Fibroblast of the aortic adventitia (primary cell): ENCODE data around the gene AHNAK. TPM values are rescaled to one million over a fixed set of nuclear protein-coding genes. Genes with fewer than 3 reads are reported as not detected.

Experiments
- DNase-seq: peaks from one replicate; pipeline ENCODE4 v3.0.0-alpha.2; 2010; ENCODE audit warnings: low read depth
- H3K4me3 ChIP-seq: 2 replicates; pipeline ENCODE4 v1.5.1; 2011; ENCODE audit warnings: low read depth, mild to moderate bottlenecking, control low read depth, low read length, moderate library complexity
- total RNA-seq: library from RNA; depleted of rRNA; stranded (reverse); fragments of >200 nt; gene quantifications from 2 replicates; pipeline ENCODE4 v1.2.3, GENCODE V29; 2012; ENCODE audit warnings: low replicate concordance
- TF ChIP-seq, protein P1 (sequence below): IDR thresholded peaks from 2 replicates; pipeline ENCODE4 v1.5.1; 2011; ENCODE audit warnings: mild to moderate bottlenecking, low read length, control low read depth, inconsistent platforms; ENCODE audit not compliant: insufficient read depth

The AHNAK gene, protein sequence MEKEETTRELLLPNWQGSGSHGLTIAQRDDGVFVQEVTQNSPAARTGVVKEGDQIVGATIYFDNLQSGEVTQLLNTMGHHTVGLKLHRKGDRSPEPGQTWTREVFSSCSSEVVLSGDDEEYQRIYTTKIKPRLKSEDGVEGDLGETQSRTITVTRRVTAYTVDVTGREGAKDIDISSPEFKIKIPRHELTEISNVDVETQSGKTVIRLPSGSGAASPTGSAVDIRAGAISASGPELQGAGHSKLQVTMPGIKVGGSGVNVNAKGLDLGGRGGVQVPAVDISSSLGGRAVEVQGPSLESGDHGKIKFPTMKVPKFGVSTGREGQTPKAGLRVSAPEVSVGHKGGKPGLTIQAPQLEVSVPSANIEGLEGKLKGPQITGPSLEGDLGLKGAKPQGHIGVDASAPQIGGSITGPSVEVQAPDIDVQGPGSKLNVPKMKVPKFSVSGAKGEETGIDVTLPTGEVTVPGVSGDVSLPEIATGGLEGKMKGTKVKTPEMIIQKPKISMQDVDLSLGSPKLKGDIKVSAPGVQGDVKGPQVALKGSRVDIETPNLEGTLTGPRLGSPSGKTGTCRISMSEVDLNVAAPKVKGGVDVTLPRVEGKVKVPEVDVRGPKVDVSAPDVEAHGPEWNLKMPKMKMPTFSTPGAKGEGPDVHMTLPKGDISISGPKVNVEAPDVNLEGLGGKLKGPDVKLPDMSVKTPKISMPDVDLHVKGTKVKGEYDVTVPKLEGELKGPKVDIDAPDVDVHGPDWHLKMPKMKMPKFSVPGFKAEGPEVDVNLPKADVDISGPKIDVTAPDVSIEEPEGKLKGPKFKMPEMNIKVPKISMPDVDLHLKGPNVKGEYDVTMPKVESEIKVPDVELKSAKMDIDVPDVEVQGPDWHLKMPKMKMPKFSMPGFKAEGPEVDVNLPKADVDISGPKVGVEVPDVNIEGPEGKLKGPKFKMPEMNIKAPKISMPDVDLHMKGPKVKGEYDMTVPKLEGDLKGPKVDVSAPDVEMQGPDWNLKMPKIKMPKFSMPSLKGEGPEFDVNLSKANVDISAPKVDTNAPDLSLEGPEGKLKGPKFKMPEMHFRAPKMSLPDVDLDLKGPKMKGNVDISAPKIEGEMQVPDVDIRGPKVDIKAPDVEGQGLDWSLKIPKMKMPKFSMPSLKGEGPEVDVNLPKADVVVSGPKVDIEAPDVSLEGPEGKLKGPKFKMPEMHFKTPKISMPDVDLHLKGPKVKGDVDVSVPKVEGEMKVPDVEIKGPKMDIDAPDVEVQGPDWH (N-terminal part only)
- 737 and 1,851 TPM in 2 replicates for total RNA-seq

DNA sequence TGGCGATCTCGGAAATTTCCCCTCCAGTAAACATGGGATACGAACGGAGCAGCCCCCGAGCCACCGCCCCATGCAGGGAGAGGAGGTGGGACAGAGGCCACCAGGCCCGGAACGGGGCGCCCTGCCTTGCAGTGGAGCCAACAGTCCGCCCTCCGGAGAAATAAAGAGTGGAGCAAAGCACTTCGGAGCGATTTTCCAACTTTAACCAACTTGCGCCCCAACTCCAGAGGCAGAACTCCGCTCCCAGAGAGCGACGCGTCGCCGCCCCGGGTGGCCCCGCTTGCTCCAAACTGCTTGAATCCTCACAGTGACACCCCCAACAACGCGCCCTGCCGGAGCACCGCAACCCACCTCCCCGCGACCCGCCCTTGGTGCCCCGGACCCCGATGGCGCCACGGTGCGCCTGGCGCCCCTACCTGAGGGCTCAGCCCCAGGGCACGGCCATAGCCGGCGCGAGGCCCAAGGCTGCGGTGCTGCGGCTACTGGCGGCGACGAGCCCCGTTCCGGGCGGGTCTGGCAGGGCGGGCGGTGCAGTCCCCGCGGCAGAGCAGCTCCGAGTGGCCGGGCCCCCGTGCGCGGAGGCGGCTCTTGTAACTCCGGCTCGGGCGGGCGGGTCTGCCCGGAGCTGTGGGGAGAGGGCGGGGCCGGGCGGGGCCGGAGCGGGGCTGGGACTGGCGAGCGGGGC, at the start of gene AHNAK:
AHNAK (minus strand) TSS at position 563 of the 685 bp plus-strand sequence. CDS start 10,708 bp downstream, outside the sequence.
- TF ChIP-seq, protein P1, sequence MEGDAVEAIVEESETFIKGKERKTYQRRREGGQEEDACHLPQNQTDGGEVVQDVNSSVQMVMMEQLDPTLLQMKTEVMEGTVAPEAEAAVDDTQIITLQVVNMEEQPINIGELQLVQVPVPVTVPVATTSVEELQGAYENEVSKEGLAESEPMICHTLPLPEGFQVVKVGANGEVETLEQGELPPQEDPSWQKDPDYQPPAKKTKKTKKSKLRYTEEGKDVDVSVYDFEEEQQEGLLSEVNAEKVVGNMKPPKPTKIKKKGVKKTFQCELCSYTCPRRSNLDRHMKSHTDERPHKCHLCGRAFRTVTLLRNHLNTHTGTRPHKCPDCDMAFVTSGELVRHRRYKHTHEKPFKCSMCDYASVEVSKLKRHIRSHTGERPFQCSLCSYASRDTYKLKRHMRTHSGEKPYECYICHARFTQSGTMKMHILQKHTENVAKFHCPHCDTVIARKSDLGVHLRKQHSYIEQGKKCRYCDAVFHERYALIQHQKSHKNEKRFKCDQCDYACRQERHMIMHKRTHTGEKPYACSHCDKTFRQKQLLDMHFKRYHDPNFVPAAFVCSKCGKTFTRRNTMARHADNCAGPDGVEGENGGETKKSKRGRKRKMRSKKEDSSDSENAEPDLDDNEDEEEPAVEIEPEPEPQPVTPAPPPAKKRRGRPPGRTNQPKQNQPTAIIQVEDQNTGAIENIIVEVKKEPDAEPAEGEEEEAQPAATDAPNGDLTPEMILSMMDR = no peak
- DNase-seq = peak; percentile 50
- H3K4me3 ChIP-seq = peak within 1 kb of the TSS; percentile 93

DNA sequence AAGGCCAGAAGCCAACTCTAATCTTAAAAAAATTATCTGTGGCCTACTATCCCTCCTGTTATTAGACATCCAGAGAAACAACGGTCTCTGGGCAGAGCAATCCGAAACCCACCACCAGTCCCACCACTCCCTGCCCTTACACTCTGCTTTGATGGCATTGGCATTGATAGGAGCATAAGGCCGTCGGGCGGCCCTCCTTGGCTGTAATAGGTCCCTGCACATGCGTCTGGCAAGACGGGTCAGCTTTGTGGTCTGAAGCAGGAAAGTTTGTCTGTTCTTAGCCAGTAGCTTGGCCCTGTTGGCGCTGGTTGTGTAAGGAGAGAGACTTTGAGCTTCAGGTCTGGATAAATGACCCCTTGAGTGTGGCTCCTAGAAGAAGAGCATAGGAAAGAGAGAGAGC, 48.5 kb upstream of the AHNAK start:
- no peak overlapping the region for H3K4me3 ChIP-seq
- TF ChIP-seq, protein P1 = no peak
- DNase-seq = no peak

DNA sequence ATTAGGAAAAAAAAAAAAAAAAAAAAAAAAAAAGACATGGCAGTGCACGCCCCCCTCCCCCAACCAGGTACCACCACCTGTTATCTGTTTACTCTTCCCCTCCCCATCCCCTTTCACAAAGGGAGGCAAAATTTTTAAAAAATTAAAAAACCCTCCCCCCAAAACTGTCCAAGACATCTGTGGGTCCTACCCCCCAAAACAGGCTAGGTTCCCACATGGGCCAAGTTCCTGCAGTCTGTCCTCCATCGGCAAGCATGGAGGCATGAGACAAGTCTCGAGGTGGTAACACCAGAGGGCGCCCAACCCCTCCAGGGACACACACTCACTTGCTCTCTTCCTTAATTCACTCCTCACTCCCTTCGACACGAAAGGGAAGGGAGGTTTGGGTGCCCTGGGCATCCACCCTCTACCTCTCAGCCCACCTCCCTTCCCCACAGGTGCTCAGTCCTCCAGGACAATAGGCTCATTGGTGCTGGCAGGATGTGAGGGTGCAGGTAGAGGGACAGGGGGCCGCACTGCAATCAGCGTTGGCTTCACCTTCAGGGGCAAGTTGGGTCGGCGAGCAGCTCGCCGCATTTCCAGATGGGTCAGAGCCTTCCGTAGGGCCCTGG, 46.9 kb upstream of the AHNAK start:
- TF ChIP-seq, protein P1 = peak; percentile 59
- H3K4me3 ChIP-seq = no peak overlapping the region
- peak; percentile 76 for DNase-seq

DNA sequence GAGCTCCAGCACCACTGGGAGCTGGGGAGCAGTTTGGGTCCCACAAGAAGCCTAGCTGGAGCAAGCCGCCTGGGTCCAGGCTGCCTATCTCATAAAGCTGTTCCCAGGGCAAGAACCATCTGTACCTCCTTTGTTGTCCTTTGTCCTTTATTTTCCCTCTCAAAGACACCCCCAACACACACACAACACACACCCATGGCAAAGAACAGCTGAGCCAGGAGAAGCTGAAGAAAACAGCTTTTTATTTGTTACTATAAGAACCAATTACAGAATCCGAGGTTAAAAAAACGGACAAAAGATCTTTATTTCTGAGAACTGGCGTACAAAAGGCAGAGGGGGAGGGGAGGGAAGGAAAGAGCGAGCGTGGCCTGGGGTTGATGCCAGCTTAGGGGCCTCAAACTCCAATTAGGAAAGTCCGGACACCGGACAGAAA, 46.4 kb upstream of the AHNAK start:
- no peak overlapping the region for H3K4me3 ChIP-seq
- no peak for DNase-seq
- TF ChIP-seq, protein P1 = no peak

DNA sequence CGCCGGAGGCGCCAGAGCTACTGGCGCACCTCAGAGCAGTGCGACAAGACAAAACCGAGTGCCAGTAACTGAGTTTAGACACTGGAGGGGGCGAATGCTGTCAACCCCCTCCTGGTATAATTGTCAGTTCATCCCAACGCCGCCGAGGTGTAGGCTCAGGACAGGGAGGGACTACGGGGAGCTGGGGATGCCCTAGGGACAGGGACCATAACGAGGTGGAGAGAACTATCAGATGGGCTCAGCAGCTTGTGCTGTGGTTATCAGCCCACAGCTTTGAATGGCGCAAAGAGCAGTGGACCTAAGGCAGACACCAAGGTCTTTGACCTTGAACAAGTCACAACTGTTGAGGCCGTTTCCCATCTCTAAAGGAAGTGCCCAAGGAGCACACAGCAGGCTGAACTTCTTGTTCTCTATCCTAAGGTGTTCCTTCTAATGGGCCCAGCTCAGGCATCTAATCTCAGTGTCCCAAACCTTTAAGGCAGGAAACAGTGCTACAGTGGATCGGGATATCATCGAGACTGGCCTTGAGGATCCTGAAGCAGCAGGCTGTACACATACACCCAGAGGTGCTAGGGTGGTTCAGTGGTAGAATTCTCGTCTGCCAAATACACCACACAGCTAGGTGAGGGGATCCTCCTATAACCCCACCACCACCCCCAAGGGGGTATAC, 45.7 kb upstream of the AHNAK start:
- TF ChIP-seq, protein P1 = no peak
- peak overlapping the region; percentile 67 for H3K4me3 ChIP-seq
- no peak for DNase-seq
